ENCODE data around the gene CYP4A22. TPM values are rescaled to one million over a fixed set of nuclear protein-coding genes. Genes with fewer than 3 reads are reported as not detected.
"Not testable (repeated sequence)": the region's sequence is repeated elsewhere in the genome, so short reads cannot be mapped to it uniquely, and the experiment has no call there.

Gene CYP4A22
- total and polyA plus RNA-seq, 3 experiments from 2014 or later, result not detected

DNA sequence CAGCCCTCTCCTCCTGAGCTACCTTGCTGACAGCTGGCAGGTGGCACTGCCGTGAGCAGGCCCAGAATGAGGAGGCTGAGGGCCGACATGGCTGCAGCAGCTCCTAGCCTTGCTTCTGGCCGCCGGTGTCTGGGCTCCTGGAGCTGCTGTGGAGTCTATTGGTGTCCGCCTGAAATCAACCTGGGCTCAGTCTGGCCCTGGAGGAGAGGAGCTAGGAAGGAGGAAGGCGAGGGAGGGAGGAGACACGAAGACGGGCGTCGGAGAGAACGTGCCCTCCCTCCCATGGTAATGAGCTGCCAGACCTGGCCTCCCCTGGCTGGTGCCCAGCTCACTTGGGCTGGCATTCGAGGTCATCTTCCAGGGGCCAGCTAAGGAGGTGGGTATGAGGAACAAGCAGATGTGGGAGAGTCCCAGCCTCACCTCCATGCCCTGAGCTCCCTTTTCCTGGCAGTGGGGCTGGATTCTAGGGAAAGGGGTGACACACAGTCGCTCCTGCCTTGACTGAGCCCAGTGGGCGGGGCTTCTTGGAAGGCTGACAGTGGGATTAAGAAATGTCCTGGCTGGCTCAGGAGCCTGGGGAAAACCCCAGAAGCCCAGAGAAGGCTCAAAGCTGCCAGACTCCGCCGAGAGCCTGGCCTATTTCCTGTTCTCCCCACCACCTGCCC lies 52.7 kb downstream of the CYP4A22 start, which contains the start of gene PDZK1IP1:
Gene PDZK1IP1 (minus strand): TSS at position 193 of the 665 bp plus-strand sequence. CDS start 104 bp downstream, at position 89.
- Mint-ChIP-seq H3K27me3 (peaks cover 9 to 15% of the 10 kb centered on the region in 2 donors), H3K27ac (no peak within 1 kb of the TSS)
- POLR2A ChIA-PET, result no interaction called here

DNA sequence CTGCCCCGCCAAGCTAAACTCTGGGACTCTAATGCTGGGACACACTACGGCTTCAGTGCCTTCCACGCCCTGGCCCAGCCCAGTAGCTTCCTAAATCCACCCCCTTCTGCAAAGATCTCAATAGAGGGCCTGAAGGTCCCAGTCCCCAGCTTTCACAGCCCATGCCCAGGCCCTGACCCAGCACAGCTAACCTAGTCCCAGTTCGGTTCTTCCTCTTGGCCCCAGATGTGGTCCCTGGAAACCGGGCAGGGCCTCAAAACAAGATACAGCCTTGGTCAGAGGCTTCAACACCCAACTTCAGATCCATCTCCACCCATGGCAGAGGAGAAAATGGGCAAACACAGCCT lies 53.2 kb downstream of the CYP4A22 start:
- no peaks in the 10 kb centered on the region for H3K4me1 ChIP-seq (ENCODE audit: insufficient read depth, low read length)
- no peaks in the 10 kb centered on the region for H3K36me3 ChIP-seq (ENCODE audit: insufficient read depth, low read length)
- H3K9me3 ChIP-seq (ENCODE audit: low read length), result no peaks in the 10 kb centered on the region
- ChIA-PET CTCF (interaction anchor here (0.9 to 5.0 kb wide), 2 partner anchors 11 kb away, joined by 3 to 43 read pairs; no protein-coding TSS in a partner anchor), POLR2A (no interaction called here)
- peaks cover 4 to 5% (median 4%) of the 10 kb centered on the region in 3 donors for H3K4me1 Mint-ChIP-seq
- peak overlapping the region; percentile 47 for H3K27ac ChIP-seq (ENCODE audit: low read depth, low read length)
- H3K36me3 Mint-ChIP-seq, result no peaks in the 10 kb centered on the region
- no peaks in the 10 kb centered on the region for H3K9me3 Mint-ChIP-seq
- no peak overlapping the region for H3K27ac Mint-ChIP-seq
- H3K27me3 ChIP-seq (ENCODE audit: insufficient read depth, low read length, poor library complexity, severe bottlenecking), result no peaks in the 10 kb centered on the region
- peaks cover 9 to 10% of the 10 kb centered on the region in 2 donors for H3K27me3 Mint-ChIP-seq
- DNase-seq, result no peak
- no peak overlapping the region for H3K4me3 Mint-ChIP-seq
- no peak overlapping the region for H3K4me3 ChIP-seq (ENCODE audit: low read length)

More for the DNA sequence above, 52.7 kb downstream of the CYP4A22 start, which contains the start of gene PDZK1IP1:
- CTCF ChIA-PET, result interaction anchor here (5.0 kb wide), 1 partner anchor 11 kb away, joined by 43 read pairs; no protein-coding TSS in a partner anchor
- Mint-ChIP-seq H3K36me3 (no peaks in the 10 kb centered on the region), H3K4me1 (peaks cover 4 to 5% (median 4%) of the 10 kb centered on the region in 3 donors), H3K4me3 (no peak within 1 kb of the TSS), H3K9me3 (no peaks in the 10 kb centered on the region)
- H3K27ac ChIP-seq (ENCODE audit: low read depth, low read length), result peak within 1 kb of the TSS; percentile 47
- H3K4me3 ChIP-seq (ENCODE audit: low read length), result no peak within 1 kb of the TSS
- H3K27me3 ChIP-seq (ENCODE audit: insufficient read depth, low read length, poor library complexity, severe bottlenecking), result no peaks in the 10 kb centered on the region
- H3K4me1 ChIP-seq (ENCODE audit: insufficient read depth, low read length), result no peaks in the 10 kb centered on the region
- H3K36me3 ChIP-seq (ENCODE audit: insufficient read depth, low read length), result no peaks in the 10 kb centered on the region
- no peaks in the 10 kb centered on the region for H3K9me3 ChIP-seq (ENCODE audit: low read length)
- no peak for DNase-seq

DNA sequence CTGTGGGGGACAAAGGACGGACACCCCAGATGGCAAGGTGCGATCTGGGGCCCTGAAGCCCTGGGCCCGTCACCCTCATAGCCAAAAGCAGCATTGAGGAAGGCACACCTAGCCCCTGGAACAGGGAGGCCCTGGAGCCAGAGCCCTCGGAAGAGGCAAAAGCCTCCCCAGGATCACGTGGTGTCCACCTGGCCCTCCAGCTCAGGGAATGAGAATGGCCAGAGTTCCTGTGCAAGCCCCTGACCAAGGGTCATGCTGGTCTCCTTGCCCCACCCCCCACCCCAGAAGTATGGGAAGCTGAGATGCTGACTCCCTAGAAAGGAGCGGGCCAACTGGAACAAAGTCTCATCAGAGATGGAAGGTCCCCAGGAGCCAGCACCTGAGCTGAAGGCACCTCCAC lies 53.6 kb downstream of the CYP4A22 start:
- Mint-ChIP-seq H3K4me3 (no peak overlapping the region), H3K36me3 (no peaks in the 10 kb centered on the region), H3K9me3 (no peaks in the 10 kb centered on the region), H3K4me1 (peaks cover 4 to 5% (median 4%) of the 10 kb centered on the region in 3 donors), H3K27me3 (peaks cover 8 to 10% of the 10 kb centered on the region in 2 donors), H3K27ac (no peak overlapping the region)
- no peak for DNase-seq
- Histone ChIP-seq H3K27me3 (ENCODE audit: insufficient read depth, low read length, poor library complexity, severe bottlenecking) (no peaks in the 10 kb centered on the region), H3K9me3 (ENCODE audit: low read length) (no peaks in the 10 kb centered on the region), H3K4me1 (ENCODE audit: insufficient read depth, low read length) (no peaks in the 10 kb centered on the region), H3K36me3 (ENCODE audit: insufficient read depth, low read length) (no peaks in the 10 kb centered on the region), H3K27ac (ENCODE audit: low read depth, low read length) (peak overlapping the region; percentile 47), H3K4me3 (ENCODE audit: low read length) (no peak overlapping the region)
- ChIA-PET CTCF (interaction anchor here (0.9 to 5.0 kb wide), 2 partner anchors 10 to 12 kb away, joined by 3 to 43 read pairs; no protein-coding TSS in a partner anchor), POLR2A (no interaction called here)

DNA sequence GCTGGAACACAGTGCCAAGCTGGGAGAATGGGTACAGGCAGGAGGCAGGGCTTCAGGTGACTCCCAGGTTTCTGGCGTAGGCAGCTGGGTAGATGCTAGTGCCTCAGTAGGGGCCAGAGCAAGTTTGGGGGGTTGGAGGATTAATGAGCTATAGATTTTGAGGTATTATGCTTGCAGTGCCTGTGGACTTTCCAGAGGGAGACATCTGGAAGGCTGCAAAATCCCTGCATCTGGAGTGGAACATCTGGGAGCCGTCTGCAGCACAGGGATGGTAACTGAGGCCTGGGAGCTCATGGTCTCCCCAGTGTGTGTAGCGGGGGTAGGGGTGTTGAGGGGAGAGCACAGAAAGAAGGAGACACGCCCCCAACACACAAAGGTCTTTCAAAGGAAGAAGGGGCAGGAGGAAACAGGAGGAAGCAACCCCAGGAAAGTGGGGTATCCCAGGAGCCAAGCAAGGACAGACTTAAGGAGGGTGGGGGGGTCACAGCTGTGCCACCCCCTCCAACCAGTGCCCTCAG lies 54.8 kb downstream of the CYP4A22 start:
- H3K27me3 Mint-ChIP-seq, result peaks cover 11 to 15% of the 10 kb centered on the region in 2 donors

DNA sequence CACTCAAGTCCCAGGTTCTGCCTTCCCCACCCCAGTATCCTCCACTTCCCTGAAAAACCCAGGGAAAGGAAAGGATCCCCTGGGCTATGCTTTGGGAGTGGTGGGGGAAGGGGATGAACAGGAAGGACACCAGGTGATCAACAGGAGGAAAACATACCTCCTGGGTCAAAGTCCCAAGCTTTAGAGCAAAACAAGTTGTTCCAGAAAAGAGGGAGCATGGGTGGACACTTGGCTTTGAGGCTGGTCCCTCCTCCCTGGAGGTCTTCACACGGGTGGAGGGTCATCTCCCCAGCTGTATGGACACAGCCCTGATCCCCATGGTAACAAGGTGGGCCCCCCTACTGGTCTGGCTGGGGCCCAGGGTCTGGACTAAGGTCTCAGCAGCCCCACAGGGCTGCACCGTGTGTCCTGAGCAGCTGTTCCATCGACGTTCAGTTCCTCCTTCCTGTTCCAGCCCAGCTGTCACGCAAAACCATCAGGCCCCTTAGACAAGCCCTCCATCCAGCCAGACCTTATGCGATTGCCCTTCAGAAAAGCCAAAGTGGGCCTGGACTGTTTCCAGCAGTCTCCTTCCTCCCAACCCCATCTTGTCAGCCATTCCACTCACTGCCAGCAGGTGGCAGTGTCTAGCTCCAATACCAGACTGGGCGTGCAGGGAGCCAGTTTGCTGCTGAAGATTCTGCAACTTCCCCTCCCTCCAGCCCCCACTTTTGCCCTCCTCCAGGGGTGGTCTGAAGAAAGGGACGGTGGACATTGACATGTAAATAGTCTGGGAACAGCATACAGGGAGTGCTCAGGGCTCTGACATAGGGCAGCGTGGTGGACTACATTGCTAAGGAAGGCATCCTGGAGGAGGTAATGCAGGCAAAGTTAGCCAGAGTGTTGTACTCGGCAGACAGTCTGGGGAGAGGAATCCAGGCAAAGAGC lies 55.5 kb downstream of the CYP4A22 start:
- Histone ChIP-seq H3K4me1 (ENCODE audit: insufficient read depth, low read length) (no peaks in the 10 kb centered on the region), H3K27me3 (ENCODE audit: insufficient read depth, low read length, poor library complexity, severe bottlenecking) (no peaks in the 10 kb centered on the region), H3K27ac (ENCODE audit: low read depth, low read length) (no peak overlapping the region), H3K9me3 (ENCODE audit: low read length) (no peaks in the 10 kb centered on the region), H3K36me3 (ENCODE audit: insufficient read depth, low read length) (no peaks in the 10 kb centered on the region), H3K4me3 (ENCODE audit: low read length) (no peak overlapping the region)
- H3K4me3 Mint-ChIP-seq, result no peak overlapping the region
- no peak overlapping the region for H3K27ac Mint-ChIP-seq
- POLR2A ChIA-PET, result no interaction called here
- no peaks in the 10 kb centered on the region for H3K9me3 Mint-ChIP-seq
- CTCF ChIA-PET, result interaction anchor here (0.8 to 5.0 kb wide), 13 partner anchors 9 to 562 kb away, joined by 3 to 43 read pairs (median 5); partner anchors contain the start of gene FOXD2
- DNase-seq, result peak; percentile 35 to 74 (median 46)
- peaks cover 4 to 5% (median 4%) of the 10 kb centered on the region in 3 donors for H3K4me1 Mint-ChIP-seq
- H3K36me3 Mint-ChIP-seq, result no peaks in the 10 kb centered on the region
- peaks cover 10 to 18% of the 10 kb centered on the region in 2 donors for H3K27me3 Mint-ChIP-seq

More for the DNA sequence above, 54.8 kb downstream of the CYP4A22 start:
- no peaks in the 10 kb centered on the region for H3K36me3 ChIP-seq (ENCODE audit: insufficient read depth, low read length)
- no peak overlapping the region for H3K27ac ChIP-seq (ENCODE audit: low read depth, low read length)
- no peak overlapping the region for H3K4me3 ChIP-seq (ENCODE audit: low read length)
- no peaks in the 10 kb centered on the region for H3K4me1 ChIP-seq (ENCODE audit: insufficient read depth, low read length)
- Mint-ChIP-seq H3K36me3 (no peaks in the 10 kb centered on the region), H3K27ac (no peak overlapping the region), H3K4me3 (no peak overlapping the region), H3K4me1 (peaks cover 4 to 5% (median 4%) of the 10 kb centered on the region in 3 donors), H3K9me3 (no peaks in the 10 kb centered on the region)
- no peak for DNase-seq
- no peaks in the 10 kb centered on the region for H3K27me3 ChIP-seq (ENCODE audit: insufficient read depth, low read length, poor library complexity, severe bottlenecking)
- ChIA-PET POLR2A (no interaction called here), CTCF (interaction anchor here (1.1 to 5.0 kb wide), 8 partner anchors 9 to 246 kb away, joined by 3 to 43 read pairs (median 12); partner anchors contain the start of gene FOXD2)
- H3K9me3 ChIP-seq (ENCODE audit: low read length), result no peaks in the 10 kb centered on the region

DNA sequence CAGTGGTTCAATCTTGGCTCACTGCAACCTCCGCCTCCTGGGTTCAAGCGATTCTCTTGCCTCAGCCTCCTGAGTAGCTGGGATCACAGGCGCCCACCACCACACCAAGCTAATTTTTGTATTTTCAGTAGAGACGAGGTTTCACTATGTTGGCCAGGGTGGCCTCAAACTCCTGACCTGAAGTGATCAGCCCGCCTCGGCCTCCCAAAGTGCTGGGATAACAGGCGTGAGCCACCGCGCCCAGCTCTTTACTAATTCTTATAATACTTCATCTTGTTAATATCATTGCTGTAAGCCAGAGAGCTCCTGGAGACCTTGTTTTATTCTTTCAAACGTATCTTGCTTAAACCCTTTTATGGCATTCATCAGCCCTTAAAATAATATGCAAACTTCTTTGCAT lies 56.3 kb downstream of the CYP4A22 start:
- H3K9me3 Mint-ChIP-seq; H3K9me3 ChIP-seq (ENCODE audit: low read length); H3K4me1 Mint-ChIP-seq; H3K4me1 ChIP-seq (ENCODE audit: insufficient read depth, low read length); H3K4me3 Mint-ChIP-seq; H3K27ac ChIP-seq (ENCODE audit: low read depth, low read length); POLR2A ChIA-PET; H3K36me3 Mint-ChIP-seq; H3K27me3 ChIP-seq (ENCODE audit: insufficient read depth, low read length, poor library complexity, severe bottlenecking); H3K36me3 ChIP-seq (ENCODE audit: insufficient read depth, low read length); H3K27ac Mint-ChIP-seq; DNase-seq; H3K4me3 ChIP-seq (ENCODE audit: low read length): not testable (repeated sequence)
- CTCF ChIA-PET, result interaction anchor here (1.2 to 5.0 kb wide), 10 partner anchors 8 to 517 kb away, joined by 3 to 43 read pairs (median 8); partner anchors contain the start of gene FOXD2
- H3K27me3 Mint-ChIP-seq, result peaks cover 14 to 25% of the 10 kb centered on the region in 2 donors

DNA sequence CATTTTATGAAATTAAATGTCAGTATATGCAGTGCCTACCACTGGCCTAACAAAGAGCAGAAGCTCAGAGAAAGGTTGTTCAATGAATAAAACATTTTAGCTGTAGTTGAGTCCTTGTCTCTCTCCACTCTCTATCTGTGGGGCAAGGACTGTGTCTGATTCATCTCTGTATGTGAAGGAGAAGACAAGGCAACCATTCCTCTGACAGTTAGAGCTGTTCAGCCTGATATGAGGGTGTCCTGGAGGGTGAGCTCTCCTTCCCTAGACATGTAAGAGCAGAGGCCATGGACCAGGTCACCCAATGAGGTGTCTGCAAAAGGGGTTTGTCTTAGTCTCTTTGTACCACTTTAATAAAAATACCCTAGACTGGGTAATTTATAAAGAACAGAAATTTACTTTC lies 57.1 kb downstream of the CYP4A22 start:
- no peak overlapping the region for H3K4me3 Mint-ChIP-seq
- CTCF ChIA-PET, result interaction anchor here (1.1 to 5.0 kb wide), 6 partner anchors 11 to 242 kb away, joined by 3 to 43 read pairs (median 10); no protein-coding TSS in a partner anchor
- Histone ChIP-seq H3K27ac (ENCODE audit: low read depth, low read length) (no peak overlapping the region), H3K36me3 (ENCODE audit: insufficient read depth, low read length) (no peaks in the 10 kb centered on the region), H3K9me3 (ENCODE audit: low read length) (no peaks in the 10 kb centered on the region), H3K4me3 (ENCODE audit: low read length) (no peak overlapping the region), H3K27me3 (ENCODE audit: insufficient read depth, low read length, poor library complexity, severe bottlenecking) (no peaks in the 10 kb centered on the region), H3K4me1 (ENCODE audit: insufficient read depth, low read length) (no peaks in the 10 kb centered on the region)
- POLR2A ChIA-PET, result no interaction called here
- H3K27ac Mint-ChIP-seq, result no peak overlapping the region
- H3K36me3 Mint-ChIP-seq, result no peaks in the 10 kb centered on the region
- no peaks in the 10 kb centered on the region for H3K9me3 Mint-ChIP-seq
- no peak for DNase-seq
- H3K4me1 Mint-ChIP-seq, result peaks cover 4 to 5% (median 4%) of the 10 kb centered on the region in 3 donors
- peaks cover 14 to 33% of the 10 kb centered on the region in 2 donors for H3K27me3 Mint-ChIP-seq
